ENCODE measurements around the gene KRTAP9-2. TPM values are rescaled to one million over a fixed set of nuclear protein-coding genes. Genes with fewer than 3 reads are reported as not detected.
"Not testable (repeated sequence)": the region's sequence is repeated elsewhere in the genome, so short reads cannot be mapped to it uniquely, and the experiment has no call there.

The KRTAP9-2 gene
- total RNA-seq, 4 donors from 2014 or later = 18.1 to 183 TPM; not detected in 2

GRCh38 chr17:41254861-41255260, 28.4 kb downstream of the KRTAP9-2 start:
- WGBS, 2 donors = 0 to 44% methylated on average over 1 of the region's 1 CpG
- H3K4me3 ChIP-seq (ENCODE audit: low read depth, poor library complexity, severe bottlenecking) = no peak overlapping the region
- intact Hi-C loops (cut with DNase I; ENCODE audit: low total_unique reads) = no loop called here

GRCh38 chr17:41255381-41256290, 29.2 kb downstream of the KRTAP9-2 start, which contains the start of gene KRTAP9-9:
Gene KRTAP9-9, plus strand, starts transcription at chr17:41255384.
- DNase-seq (ENCODE audit: low spot score in 2 of 2); H3K4me3 ChIP-seq (ENCODE audit: low read depth, poor library complexity, severe bottlenecking); intact Hi-C loops (cut with DNase I; ENCODE audit: low total_unique reads): not testable (repeated sequence)
- 85 to 86% methylated on average over 4 of the region's 5 CpGs for WGBS, 2 donors

More at GRCh38 chr17:41254861-41255260, 28.4 kb downstream of the KRTAP9-2 start:
- TF ChIP-seq CTCF (IDR thresholded peaks at IDR 0.05) (no peak), POLR2A (IDR thresholded peaks at IDR 0.05) (no peak)
- DNase-seq (ENCODE audit: low spot score in 2 of 2) = no peak

GRCh38 chr17:41256291-41256685, 29.8 kb downstream of the KRTAP9-2 start:
- no peak for DNase-seq (ENCODE audit: low spot score in 2 of 2)

GRCh38 chr17:41258406-41258805, 32.0 kb downstream of the KRTAP9-2 start:
- no peak for DNase-seq (ENCODE audit: low spot score in 2 of 2)
- intact Hi-C loops (cut with DNase I; ENCODE audit: low total_unique reads) = no loop called here
- no peak for TF ChIP-seq POLR2A (IDR thresholded peaks at IDR 0.05)
- TF ChIP-seq CTCF (IDR thresholded peaks at IDR 0.05) = no peak
- H3K4me3 ChIP-seq (ENCODE audit: low read depth, poor library complexity, severe bottlenecking) = no peak overlapping the region

More at GRCh38 chr17:41256291-41256685, 29.8 kb downstream of the KRTAP9-2 start:
- H3K4me3 ChIP-seq (ENCODE audit: low read depth, poor library complexity, severe bottlenecking) = no peak overlapping the region
- intact Hi-C loops (cut with DNase I; ENCODE audit: low total_unique reads) = no loop called here
- TF ChIP-seq CTCF (IDR thresholded peaks at IDR 0.05) (no peak), POLR2A (IDR thresholded peaks at IDR 0.05) (no peak)
- WGBS, 2 donors = 88 to 89% methylated on average over 1 of the region's 1 CpG

- H3K4me3 ChIP-seq (ENCODE audit: low read depth, poor library complexity, severe bottlenecking) = no peak overlapping the region
- intact Hi-C loops (cut with DNase I; ENCODE audit: low total_unique reads) = no loop called here
- 82% methylated on average over 2 of the region's 2 CpGs for WGBS, 2 donors
- DNase-seq (ENCODE audit: low spot score in 2 of 2) = no peak
- no peak for TF ChIP-seq POLR2A (IDR thresholded peaks at IDR 0.05)
- TF ChIP-seq CTCF (IDR thresholded peaks at IDR 0.05) = no peak
Measured at GRCh38 chr17:41263212-41263611, 36.8 kb downstream of the KRTAP9-2 start.

GRCh38 chr17:41264599-41264998, 38.2 kb downstream of the KRTAP9-2 start:
- intact Hi-C loops (cut with DNase I; ENCODE audit: low total_unique reads) = no loop called here
- H3K4me3 ChIP-seq (ENCODE audit: low read depth, poor library complexity, severe bottlenecking) = no peak overlapping the region
- 86 to 90% methylated on average over 3 of the region's 3 CpGs for WGBS, 2 donors
- TF ChIP-seq CTCF (IDR thresholded peaks at IDR 0.05) = no peak
- no peak for TF ChIP-seq POLR2A (IDR thresholded peaks at IDR 0.05)
- DNase-seq (ENCODE audit: low spot score in 2 of 2) = no peak

All from lower leg skin (tissue), 4 donors.